Measurements from ENCODE around the gene SYT17. TPM values are rescaled to one million over a fixed set of nuclear protein-coding genes. Genes with fewer than 3 reads are reported as not detected.

The SYT17 gene
- total and polyA plus RNA-seq, 10 of the 15 experiments (the other 5 are each of a cell fraction or from before 2014, with no cell fraction given) = 3.7 to 12.3 (median 5.0) TPM

DNA sequence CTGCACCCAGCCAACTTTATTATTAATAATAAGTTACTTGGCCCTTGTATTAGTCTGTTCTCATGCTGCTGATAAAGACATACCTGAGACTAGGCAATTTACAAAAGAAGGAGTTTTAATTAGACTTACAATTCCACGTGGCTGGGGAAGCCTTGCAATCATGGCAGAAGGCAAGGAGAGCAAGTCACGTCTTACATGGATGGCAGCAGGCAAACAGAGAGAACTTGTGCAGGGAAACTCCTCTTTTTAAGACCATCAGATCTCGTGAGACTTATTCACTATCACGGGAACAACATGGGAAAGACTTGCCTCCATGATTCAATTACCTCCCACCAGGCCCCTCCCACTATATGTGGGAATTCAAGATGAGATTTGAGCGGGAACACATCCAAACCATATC is 47.7 kb downstream of the SYT17 start:
- ChIA-PET CTCF (no interaction called here), POLR2A (no interaction called here), RAD21 (ENCODE audit: unreplicated experiment) (no interaction called here), SMC1A (ENCODE audit: uncharacterized antibody, unreplicated experiment) (interaction anchor here (0.5 kb wide), 1 partner anchor 242 kb away, joined by 3 read pairs; no protein-coding TSS in a partner anchor)
- WGBS (ENCODE audit: insufficient coverage, insufficient replicate concordance, low lambda C conversion rate, missing lambda C conversion rate) = 72% methylated on average over 5 of the region's 5 CpGs
- peaks cover 20% of the 10 kb centered on the region; the same call in 2 of the 3 replicates for H3K9me3 ChIP-seq (replicated peaks; ENCODE audit: control insufficient read depth, insufficient read depth, low read length)
- DNase-seq (ENCODE audit: low read depth, low spot score) (no peak), ATAC-seq (no peak), FAIRE-seq (no peak)
- no peak overlapping the region for H3K4me3 ChIP-seq
- no peaks in the 10 kb centered on the region for H4K20me1 ChIP-seq (ENCODE audit: control insufficient read depth, insufficient read depth)
- H3K4me2 ChIP-seq (ENCODE audit: control insufficient read depth, insufficient read depth) = no peak overlapping the region
- no peaks in the 10 kb centered on the region for H3K36me3 ChIP-seq (ENCODE audit: control insufficient read depth in 2 of 2, insufficient read depth in 2 of 2, low read length in 1 of 2)
- intact Hi-C loops (cut with micrococcal nuclease; ENCODE audit: unreplicated experiment) (no loop called here), in situ Hi-C loops (cut with MboI) (no loop called here)
- TF ChIP-seq RELA (IDR thresholded peaks at IDR 0.05; ENCODE audit: borderline replicate concordance, partially characterized antibody) (no peak), TAF1 (IDR thresholded peaks at IDR 0.05; ENCODE audit: borderline replicate concordance, low read depth, low read length) (no peak), NR2F1 (conservative IDR thresholded peaks at IDR 0.05) (no peak), ZNF24 (IDR thresholded peaks at IDR 0.05) (no peak), NRF1 (conservative IDR thresholded peaks at IDR 0.05; ENCODE audit: low read depth, low read length) (no peak), ZNF217 (IDR thresholded peaks at IDR 0.05) (no peak), ESRRA (IDR thresholded peaks at IDR 0.05; ENCODE audit: low read length) (no peak)
- H3K79me2 ChIP-seq (ENCODE audit: control insufficient read depth, insufficient read depth, low read length) = peaks cover 1% of the 10 kb centered on the region; the same call in 1 of the 2 replicates
- H3K9ac ChIP-seq (ENCODE audit: control insufficient read depth, insufficient read depth, low read length) = no peak overlapping the region
- no peaks in the 10 kb centered on the region for H3K27me3 ChIP-seq (replicated peaks in 1 of 2; ENCODE audit: control insufficient read depth in 2 of 2, insufficient read depth in 2 of 2, low read length in 1 of 2)
- H2AFZ ChIP-seq (ENCODE audit: control insufficient read depth, low read depth, low read length) = no peak overlapping the region
- peaks cover 13% of the 10 kb centered on the region for H3K4me1 ChIP-seq (ENCODE audit: control insufficient read depth, insufficient read depth, low read length)
- no peak overlapping the region for H3K27ac ChIP-seq (ENCODE audit: control insufficient read depth, insufficient read depth)
- no TSS peak for BruUV-seq (replicated peaks)

DNA sequence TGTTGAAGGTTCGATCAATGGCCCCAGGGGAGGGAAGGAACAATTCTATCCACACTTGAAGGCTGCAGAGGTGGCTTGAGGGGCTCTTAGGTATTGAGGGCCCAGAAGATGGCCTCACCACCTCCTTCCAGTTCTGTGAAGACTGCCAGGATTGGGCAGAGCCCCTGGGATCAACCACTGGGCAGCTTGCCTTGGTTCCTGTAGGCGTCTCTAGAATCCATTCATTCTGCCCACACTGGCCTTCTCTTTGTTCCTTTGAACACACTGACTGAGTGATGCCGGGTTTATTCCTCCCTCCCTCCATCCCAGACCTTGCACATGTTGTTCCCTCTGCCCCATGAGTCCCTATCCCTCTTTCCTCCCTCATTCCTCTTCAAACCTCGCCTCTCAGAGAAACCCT is 50.5 kb downstream of the SYT17 start:
- no TSS peak for BruUV-seq (replicated peaks)
- no peaks in the 10 kb centered on the region for H3K36me3 ChIP-seq (ENCODE audit: control insufficient read depth in 2 of 2, insufficient read depth in 2 of 2, low read length in 1 of 2)
- DNase-seq (ENCODE audit: low read depth, low spot score) (no peak), ATAC-seq (no peak), FAIRE-seq (no peak)
- H3K27ac ChIP-seq (ENCODE audit: control insufficient read depth, insufficient read depth) = no peak overlapping the region
- in situ Hi-C loops (cut with MboI) (no loop called here), intact Hi-C loops (cut with micrococcal nuclease; ENCODE audit: unreplicated experiment) (no loop called here)
- no peaks in the 10 kb centered on the region for H3K27me3 ChIP-seq (replicated peaks in 1 of 2; ENCODE audit: control insufficient read depth in 2 of 2, insufficient read depth in 2 of 2, low read length in 1 of 2)
- H3K79me2 ChIP-seq (ENCODE audit: control insufficient read depth, insufficient read depth, low read length) = no peaks in the 10 kb centered on the region
- H2AFZ ChIP-seq (ENCODE audit: control insufficient read depth, low read depth, low read length) = no peak overlapping the region
- SMC1A ChIA-PET (ENCODE audit: uncharacterized antibody, unreplicated experiment) = no interaction called here
- H3K9ac ChIP-seq (ENCODE audit: control insufficient read depth, insufficient read depth, low read length) = no peak overlapping the region
- H3K4me1 ChIP-seq (ENCODE audit: control insufficient read depth, insufficient read depth, low read length) = no peaks in the 10 kb centered on the region
- 47% methylated on average over 4 of the region's 4 CpGs for WGBS (ENCODE audit: insufficient coverage, insufficient replicate concordance, low lambda C conversion rate, missing lambda C conversion rate)
- no peaks in the 10 kb centered on the region for H4K20me1 ChIP-seq (ENCODE audit: control insufficient read depth, insufficient read depth)
- H3K4me2 ChIP-seq (ENCODE audit: control insufficient read depth, insufficient read depth) = no peak overlapping the region
- RAD21 ChIA-PET (ENCODE audit: unreplicated experiment) = no interaction called here
- POLR2A ChIA-PET = no interaction called here
- peaks cover 7% of the 10 kb centered on the region; the same call in 2 of the 3 replicates for H3K9me3 ChIP-seq (replicated peaks; ENCODE audit: control insufficient read depth, insufficient read depth, low read length)
- CTCF ChIA-PET = interaction anchor here (1.0 kb wide), 1 partner anchor 39 kb away, joined by 4 read pairs; no protein-coding TSS in a partner anchor
- H3K4me3 ChIP-seq = no peak overlapping the region
- TF ChIP-seq RAD51 (IDR thresholded peaks at IDR 0.05) (no peak), FOXK2 (IDR thresholded peaks at IDR 0.05) (no peak), IRF4 (IDR thresholded peaks at IDR 0.05; ENCODE audit: low read depth, low read length) (no peak), NBN (IDR thresholded peaks at IDR 0.05) (no peak), BMI1 (IDR thresholded peaks at IDR 0.05; ENCODE audit: borderline replicate concordance) (no peak), POLR2A (IDR thresholded peaks at IDR 0.05; ENCODE audit: low read depth, low read length) (no peak), NFXL1 (IDR thresholded peaks at IDR 0.05; ENCODE audit: borderline replicate concordance) (no peak), NR2C2 (IDR thresholded peaks at IDR 0.05; ENCODE audit: borderline replicate concordance, control insufficient read depth, insufficient read length, low read depth) (no peak), ZNF217 (IDR thresholded peaks at IDR 0.05) (no peak), POU2F2 (IDR thresholded peaks at IDR 0.05; ENCODE audit: borderline replicate concordance, low read depth, low read length) (no peak), BACH1 (IDR thresholded peaks at IDR 0.05; ENCODE audit: borderline replicate concordance) (no peak), SUPT20H (IDR thresholded peaks at IDR 0.05; ENCODE audit: borderline replicate concordance, control insufficient read depth, low read depth, low read length) (no peak), RBBP5 (conservative IDR thresholded peaks at IDR 0.05) (no peak), ATF7 (IDR thresholded peaks at IDR 0.05; ENCODE audit: low read depth) (no peak), NR2C1 (IDR thresholded peaks at IDR 0.05) (no peak), CHD2 (IDR thresholded peaks at IDR 0.05; ENCODE audit: borderline replicate concordance, low read depth, low read length) (no peak)
- TF ChIP-seq, protein P1, sequence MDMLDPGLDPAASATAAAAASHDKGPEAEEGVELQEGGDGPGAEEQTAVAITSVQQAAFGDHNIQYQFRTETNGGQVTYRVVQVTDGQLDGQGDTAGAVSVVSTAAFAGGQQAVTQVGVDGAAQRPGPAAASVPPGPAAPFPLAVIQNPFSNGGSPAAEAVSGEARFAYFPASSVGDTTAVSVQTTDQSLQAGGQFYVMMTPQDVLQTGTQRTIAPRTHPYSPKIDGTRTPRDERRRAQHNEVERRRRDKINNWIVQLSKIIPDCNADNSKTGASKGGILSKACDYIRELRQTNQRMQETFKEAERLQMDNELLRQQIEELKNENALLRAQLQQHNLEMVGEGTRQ (IDR thresholded peaks at IDR 0.05; ENCODE audit: borderline replicate concordance, low read depth, low read length) = no peak

Data from GM12878 (cell line).